SK-N-SH (cell line): Measurements from ENCODE around the gene ZIC5. TPM values are rescaled to one million over a fixed set of nuclear protein-coding genes. Genes with fewer than 3 reads are reported as not detected.

ENCODE experiments used
- CTCF ChIA-PET: fragments of 300-600, 350-600 bp; formaldehyde crosslinking; extraction: SDS; loops from one replicate; lab custom pipeline; 2021; lab: Yijun Ruan, JAX
- POLR2A ChIA-PET: fragments of 350-600 bp; sonication (Branson Sonifier 250); formaldehyde crosslinking; extraction: SDS; loops from one replicate; lab custom pipeline; 2020; ENCODE audit warnings: antibody characterized with exemption, inconsistent platforms; lab: Yijun Ruan, JAX
- DNase-seq: peaks from one replicate; pipeline ENCODE4 v3.0.0; 2012
- H2AFZ ChIP-seq: fragments of 200-600 bp; sonication (generic); 2 replicates; pipeline ENCODE4 v1.8.1; 2016; ENCODE audit warnings: antibody characterized with exemption, mild to moderate bottlenecking, low read depth
- H3F3A ChIP-seq: fragments of 200-600 bp; sonication (generic); replicated peaks from 2 replicates; pipeline ENCODE3; 2016; ENCODE audit warnings: antibody characterized with exemption, mild to moderate bottlenecking; ENCODE audit not compliant: insufficient read depth
- H3K27ac ChIP-seq, 2 experiments: fragments of 200-500 bp in 1 of 2; fragments of 200-600 bp in 1 of 2; sonication (Bioruptor generic) in 1 of 2; sonication (generic), shearing (Covaris generic) in 1 of 2; 2 replicates each; pipeline versions ENCODE4 v1.5.1 to v1.6.1; 2014 to 2016; ENCODE audit warnings: low read depth in 2 of 2, inconsistent platforms in 1 of 2, low read length in 1 of 2, mild to moderate bottlenecking in 1 of 2, mixed read lengths in 1 of 2
- H3K27me3 ChIP-seq: fragments of 200-600 bp; sonication (generic), shearing (Covaris generic); 2 replicates; pipeline ENCODE4 v1.6.1; 2016; ENCODE audit warnings: mixed run types; ENCODE audit not compliant: insufficient read depth
- H3K36me3 ChIP-seq, 2 experiments: fragments of 200-500 bp in 1 of 2; fragments of 200-600 bp in 1 of 2; sonication (Bioruptor generic) in 1 of 2; sonication (generic) in 1 of 2; replicated peaks in 1 of 2; 2 replicates each; pipeline versions ENCODE3 to v1.5.1; 2014 to 2016; ENCODE audit warnings: low read length in 1 of 2, mild to moderate bottlenecking in 1 of 2; ENCODE audit not compliant: insufficient read depth in 2 of 2, control insufficient read depth in 1 of 2
- H3K4me1 ChIP-seq, 2 experiments: fragments of 200-500 bp in 1 of 2; fragments of 200-600 bp in 1 of 2; sonication (Bioruptor generic) in 1 of 2; sonication (generic), shearing (Covaris generic) in 1 of 2; 2 replicates each; pipeline versions ENCODE4 v1.5.1 to v1.6.1; 2014 to 2016; ENCODE audit warnings: low read depth in 1 of 2, low read length in 1 of 2, mixed run types in 1 of 2; ENCODE audit not compliant: insufficient read depth in 2 of 2, control insufficient read depth in 1 of 2
- H3K4me2 ChIP-seq: fragments of 200-600 bp; sonication (generic), shearing (Covaris generic); 2 replicates; pipeline ENCODE4 v1.6.1; 2017; ENCODE audit warnings: mixed run types
- H3K4me3 ChIP-seq, 2 experiments: fragments of 200-500 bp in 1 of 2; fragments of 200-600 bp in 1 of 2; sonication (Bioruptor generic) in 1 of 2; sonication (generic), shearing (Covaris generic) in 1 of 2; 2 replicates each; pipeline versions ENCODE4 v1.5.1 to v1.8.1; 2014 to 2016; ENCODE audit warnings: low read depth in 2 of 2, inconsistent platforms in 1 of 2, low read length in 1 of 2, mild to moderate bottlenecking in 1 of 2, mixed read lengths in 1 of 2, moderate library complexity in 1 of 2
- H3K79me2 ChIP-seq: fragments of 200-600 bp; sonication (generic); 2 replicates; pipeline ENCODE4 v1.8.1; 2017; ENCODE audit warnings: mild to moderate bottlenecking; ENCODE audit not compliant: insufficient read depth
- H3K9ac ChIP-seq: fragments of 200-600 bp; sonication (generic); 2 replicates; pipeline ENCODE4 v1.6.1; 2017; ENCODE audit warnings: mixed run types
- H3K9me2 ChIP-seq: fragments of 200-600 bp; sonication (generic); 2 replicates; pipeline ENCODE4 v1.6.1; 2017; ENCODE audit warnings: mixed run types
- H3K9me3 ChIP-seq: fragments of 200-600 bp; sonication (generic); 2 replicates; pipeline ENCODE4 v1.6.1; 2017; ENCODE audit warnings: mixed run types, mild to moderate bottlenecking, moderate library complexity
- H4K20me1 ChIP-seq: fragments of 200-600 bp; sonication (generic); 2 replicates; pipeline ENCODE4 v1.6.1; 2017; ENCODE audit warnings: mild to moderate bottlenecking, mixed run types; ENCODE audit not compliant: insufficient read depth
- EZH2phosphoT487 ChIP-seq: fragments of 200-600 bp; sonication (generic); IDR thresholded peaks from 2 replicates; pipeline ENCODE4 v1.6.1; 2017; ENCODE audit warnings: low read depth, mixed run types, mild to moderate bottlenecking, antibody characterized with exemption, moderate library complexity, borderline replicate concordance
- FOXM1 ChIP-seq: IDR thresholded peaks from 2 replicates; pipeline ENCODE4 v1.4.0; 2012; ENCODE audit warnings: low read depth, mild to moderate bottlenecking
- IRF3 ChIP-seq: fragments of 150-350 bp; IDR thresholded peaks from 2 replicates; pipeline ENCODE4 v1.6.1; 2016; ENCODE audit warnings: mild to moderate bottlenecking, low read depth, low read length
- JUND ChIP-seq: IDR thresholded peaks from 2 replicates; pipeline ENCODE4 v1.4.0; 2012
- MAX ChIP-seq: IDR thresholded peaks from 2 replicates; pipeline ENCODE4 v1.4.0; 2012; ENCODE audit warnings: low read depth
- PBX3 ChIP-seq: IDR thresholded peaks from 2 replicates; pipeline ENCODE4; 2012
- RAD21 ChIP-seq: IDR thresholded peaks from 2 replicates; pipeline ENCODE4 v1.6.1; 2012; ENCODE audit warnings: mild to moderate bottlenecking, low read length
- RXRA ChIP-seq: IDR thresholded peaks from 2 replicates; pipeline ENCODE4 v1.4.0; 2012; ENCODE audit warnings: low read depth, mild to moderate bottlenecking, borderline replicate concordance
- SIN3A ChIP-seq: IDR thresholded peaks from 2 replicates; pipeline ENCODE4 v1.6.1; 2012; ENCODE audit warnings: low read depth, mild to moderate bottlenecking, low read length, moderate library complexity, borderline replicate concordance
- TAF1 ChIP-seq: IDR thresholded peaks from 2 replicates; pipeline ENCODE4 v1.6.1; 2012; ENCODE audit warnings: low read depth, mild to moderate bottlenecking, low read length, moderate library complexity, borderline replicate concordance
- TCF12 ChIP-seq: IDR thresholded peaks from 2 replicates; pipeline ENCODE4 v1.4.0; 2012
- WGBS: methylation state at CpG from one replicate; pipeline ENCODE4 v1.1.6; 2017; ENCODE audit warnings: low lambda C conversion rate; 5-methylcytosine and 5-hydroxymethylcytosine counted together
- polyA plus RNA-seq, 3 experiments: library from polyadenylated mRNA; depleted of rRNA; stranded (reverse); fragments of >200 nt; gene quantifications; 2 replicates each; pipeline ENCODE4 v1.2.3, GENCODE V29; 2012

ZIC5 gene
- polyA plus RNA-seq, 1 of the 3 experiments (the other 2 are of a cell fraction), result not detected

GRCh38 chr13:99994638-99995020 is 23.1 kb upstream of the ZIC5 start:
- CTCF ChIA-PET, result interaction anchor here (1.9 kb wide), 1 partner anchor 28 kb away, joined by 4 read pairs; no protein-coding TSS in a partner anchor

GRCh38 chr13:99993660-99994637 is 22.4 kb upstream of the ZIC5 start:
- no peaks in the 10 kb centered on the region for H3K4me1 ChIP-seq
- TF ChIP-seq EZH2phosphoT487, result peak; percentile 69; the same call in 1 of the 2 replicates
- TF ChIP-seq IRF3, result no peak
- no peak for TF ChIP-seq JUND
- TF ChIP-seq SIN3A, result no peak
- TF ChIP-seq, all 33 proteins: peak for 1
- WGBS, result 9% methylated on average over 9 of the region's 9 CpGs
- H3K9me3 ChIP-seq, result no peaks in the 10 kb centered on the region
- no peak overlapping the region for H3K9ac ChIP-seq
- no peak overlapping the region for H3K4me2 ChIP-seq
- CTCF ChIA-PET, result interaction anchor here (1.2 to 1.9 kb wide), 2 partner anchors 27 to 337 kb away, joined by 4 to 6 read pairs; no protein-coding TSS in a partner anchor
- no peak overlapping the region for H2AFZ ChIP-seq
- DNase-seq, result no peak
- H3K36me3 ChIP-seq, result no peaks in the 10 kb centered on the region
- H3F3A ChIP-seq, result peaks cover 4% of the 10 kb centered on the region
- no peaks in the 10 kb centered on the region for H3K79me2 ChIP-seq
- no peak overlapping the region for H3K27ac ChIP-seq
- no peaks in the 10 kb centered on the region for H3K9me2 ChIP-seq
- peaks cover 99% of the 10 kb centered on the region for H3K27me3 ChIP-seq
- POLR2A ChIA-PET, result no interaction called here
- H4K20me1 ChIP-seq, result peaks cover 6% of the 10 kb centered on the region; the same call in 1 of the 2 replicates
- no peak overlapping the region for H3K4me3 ChIP-seq

More at GRCh38 chr13:99994638-99995020, 23.1 kb upstream of the ZIC5 start:
- Histone ChIP-seq H3K36me3 (no peaks in the 10 kb centered on the region), H3K27ac (no peak overlapping the region), H3K4me1 (no peaks in the 10 kb centered on the region), H3K9me2 (no peaks in the 10 kb centered on the region), H3K4me2 (no peak overlapping the region), H3K27me3 (peaks cover 98% of the 10 kb centered on the region), H2AFZ (no peak overlapping the region), H3K9ac (no peak overlapping the region), H3K4me3 (no peak overlapping the region), H3K79me2 (no peaks in the 10 kb centered on the region), H3K9me3 (no peaks in the 10 kb centered on the region), H3F3A (peaks cover 4% of the 10 kb centered on the region), H4K20me1 (peaks cover 6% of the 10 kb centered on the region; the same call in 1 of the 2 replicates)
- 49% methylated on average over 1 of the region's 1 CpG for WGBS
- TF ChIP-seq RAD21 (no peak), RXRA (no peak), MAX (no peak), FOXM1 (no peak), EZH2phosphoT487 (no peak), TCF12 (no peak), TAF1 (no peak), PBX3 (no peak), SIN3A (no peak)
- POLR2A ChIA-PET, result no interaction called here
- DNase-seq, result no peak
